ENCODE data around the gene TMEM63B.

DNA sequence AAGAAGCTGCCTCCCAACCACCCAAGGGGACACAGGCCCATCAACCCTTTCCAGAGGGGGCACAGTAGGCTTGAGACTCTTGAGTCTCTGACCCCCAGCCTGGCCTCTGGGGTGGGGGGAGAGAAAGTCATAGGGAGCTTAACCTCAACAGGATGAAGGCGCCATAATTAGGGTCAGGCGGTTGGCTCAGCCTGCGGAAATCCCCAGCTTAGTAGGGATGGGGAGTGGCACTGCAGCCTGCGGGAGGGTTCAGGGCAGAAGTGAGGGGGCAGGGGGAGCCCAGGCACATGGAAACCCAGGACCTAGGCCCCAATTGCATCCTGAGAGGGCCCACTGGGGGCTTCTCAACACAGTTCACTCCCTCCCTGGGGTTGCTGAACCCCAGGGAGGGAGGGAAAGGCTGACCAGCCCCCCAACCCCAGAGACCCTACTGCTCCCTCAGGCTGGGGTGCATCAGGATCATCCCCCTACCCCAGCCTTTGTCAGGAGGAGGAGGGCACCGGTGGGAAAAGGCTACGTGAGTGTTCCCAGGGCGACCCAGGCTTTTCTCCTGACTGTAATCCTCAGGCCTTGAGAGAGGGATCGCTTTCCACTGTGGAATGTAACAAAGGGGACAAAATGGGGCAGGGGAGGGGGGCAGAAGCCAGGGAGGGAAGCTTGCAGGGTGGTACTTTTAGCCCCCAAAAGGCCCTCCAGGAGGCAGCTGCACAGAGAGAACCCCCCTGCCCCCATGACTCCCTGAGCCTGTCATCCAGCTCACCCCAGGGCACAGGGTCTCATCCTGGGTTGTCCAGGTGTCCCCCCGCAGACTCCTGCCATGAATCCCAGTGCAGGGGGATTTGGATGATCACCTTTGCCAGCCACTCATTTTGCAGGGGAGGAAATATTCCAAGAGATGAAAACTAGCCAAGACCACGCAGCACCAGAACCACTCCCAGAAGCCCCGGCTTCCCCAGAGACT is 46.5 kb upstream of the TMEM63B start:
- no peak for TF ChIP-seq CTCF (IDR thresholded peaks at IDR 0.05)
- no peak for TF ChIP-seq ESRRA (IDR thresholded peaks at IDR 0.05; ENCODE audit: borderline replicate concordance, low read length)
- TF ChIP-seq KDM1A (IDR thresholded peaks at IDR 0.05; ENCODE audit: low read depth): no peak
- TF ChIP-seq PBX3 (IDR thresholded peaks at IDR 0.05): no peak
- TF ChIP-seq, protein P1, sequence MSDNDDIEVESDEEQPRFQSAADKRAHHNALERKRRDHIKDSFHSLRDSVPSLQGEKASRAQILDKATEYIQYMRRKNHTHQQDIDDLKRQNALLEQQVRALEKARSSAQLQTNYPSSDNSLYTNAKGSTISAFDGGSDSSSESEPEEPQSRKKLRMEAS (IDR thresholded peaks at IDR 0.05): no peak
- TF ChIP-seq POLR2A (IDR thresholded peaks at IDR 0.05; ENCODE audit: low read length): no peak
